Suprapubic skin (tissue), 4 donors: ENCODE results near the gene CFAP92. TPM values are rescaled to one million over a fixed set of nuclear protein-coding genes. Genes with fewer than 3 reads are reported as not detected.
A peak's percentile ranks its signal among the peaks of the same experiment; 100 is the strongest.

ENCODE experiments used
- DNase-seq, 2 donors: peaks; one replicate each; pipeline ENCODE4 v3.0.0-alpha.2; 2019; ENCODE audit warnings: low spot score in 2 of 2
- H3K27ac ChIP-seq: fragments of 200-600 bp; sonication (generic); one replicate; pipeline ENCODE4 v1.5.1; 2019
- H3K27me3 ChIP-seq: fragments of 200-600 bp; sonication (generic); one replicate; pipeline ENCODE4 v1.5.1; 2019
- H3K36me3 ChIP-seq: fragments of 200-600 bp; sonication (generic); one replicate; pipeline ENCODE4 v1.5.1; 2019
- H3K4me1 ChIP-seq: fragments of 200-600 bp; sonication (generic); one replicate; pipeline ENCODE4 v1.5.1; 2019
- H3K4me3 ChIP-seq: fragments of 200-600 bp; sonication (generic); one replicate; pipeline ENCODE4 v1.5.1; 2019; ENCODE audit warnings: mild to moderate bottlenecking
- H3K9me3 ChIP-seq: fragments of 200-600 bp; sonication (generic); one replicate; pipeline ENCODE4 v1.5.1; 2019
- CTCF ChIP-seq, 2 donors: fragments of 200-600 bp in 1 of 2; fragments of 450-650 bp in 1 of 2; sonication (generic) in 1 of 2; IDR thresholded peaks; one replicate each; pipeline ENCODE4 v1.5.1; 2016 to 2019; ENCODE audit warnings: antibody characterized with exemption in 2 of 2, mild to moderate bottlenecking in 1 of 2, moderate library complexity in 1 of 2
- EP300 ChIP-seq: sonication (generic); formaldehyde crosslinking; IDR thresholded peaks from one replicate; pipeline ENCODE4 v1.6.1; 2017; ENCODE audit warnings: antibody characterized with exemption
- POLR2A ChIP-seq, 2 donors: fragments of 450-650 bp; IDR thresholded peaks; one replicate each; pipeline ENCODE4 v1.6.1; 2017; ENCODE audit warnings: antibody characterized with exemption in 2 of 2, mild to moderate bottlenecking in 2 of 2, moderate library complexity in 2 of 2
- POLR2AphosphoS5 ChIP-seq, 3 donors: sonication (generic); formaldehyde crosslinking; IDR thresholded peaks; one replicate each; pipeline ENCODE4 v1.6.1; 2017; ENCODE audit warnings: antibody characterized with exemption in 3 of 3
- WGBS: methylation state at CpG from one replicate; pipeline ENCODE4 v1.1.5; 2018; 5-methylcytosine and 5-hydroxymethylcytosine counted together
- total RNA-seq, 4 donors: library from RNA; depleted of rRNA; stranded (reverse); fragments of >200 nt; gene quantifications; one replicate each; pipeline ENCODE4 v1.1.0, GENCODE V29; 2016

Gene CFAP92
- total RNA-seq, 4 donors from 2014 or later, result 0.11 to 1.7 (median 0.87) TPM

- Histone ChIP-seq H3K36me3 (no peaks in the 10 kb centered on the region), H3K4me1 (peaks cover 52% of the 10 kb centered on the region), H3K4me3 (peak overlapping the region; percentile 46), H3K27me3 (peaks cover 49% of the 10 kb centered on the region), H3K9me3 (no peaks in the 10 kb centered on the region), H3K27ac (no peak overlapping the region)
- 6% methylated on average over 16 of the region's 81 CpGs for WGBS
- TF ChIP-seq POLR2A (IDR thresholded peaks at IDR 0.05) (no peak), EP300 (no peak), POLR2AphosphoS5 (IDR thresholded peaks at IDR 0.05) (no peak), CTCF (IDR thresholded peaks at IDR 0.05) (no peak)
- DNase-seq, result no peak
These were observed 8.1 kb upstream of the CFAP92 start for GRCh38 chr3:129001806-129002572.

GRCh38 chr3:129001101-129001805 is 7.4 kb upstream of the CFAP92 start, which contains the start of gene EFCC1:
Gene EFCC1 (plus strand): TSS chr3:129001304. CDS start chr3:129001629, 325 bp downstream.
- peak; percentile 83 to 88 for DNase-seq
- WGBS, result 0% methylated on average over 14 of the region's 74 CpGs

GRCh38 chr3:129000742-129001100 is 6.8 kb upstream of the CFAP92 start:
- Histone ChIP-seq H3K9me3 (no peaks in the 10 kb centered on the region), H3K27me3 (peaks cover 49% of the 10 kb centered on the region), H3K4me3 (peak overlapping the region; percentile 46), H3K4me1 (peaks cover 51% of the 10 kb centered on the region), H3K27ac (no peak overlapping the region), H3K36me3 (no peaks in the 10 kb centered on the region)
- no peak for DNase-seq
- no peak for TF ChIP-seq POLR2AphosphoS5 (IDR thresholded peaks at IDR 0.05)
- no peak for TF ChIP-seq CTCF (IDR thresholded peaks at IDR 0.05)
- no peak for TF ChIP-seq POLR2A (IDR thresholded peaks at IDR 0.05)
- TF ChIP-seq EP300, result no peak
- 6% methylated on average over 14 of the region's 15 CpGs for WGBS

More at GRCh38 chr3:129001101-129001805, 7.4 kb upstream of the CFAP92 start, which contains the start of gene EFCC1:
- Histone ChIP-seq H3K36me3 (no peaks in the 10 kb centered on the region), H3K9me3 (no peaks in the 10 kb centered on the region), H3K4me3 (peak within 1 kb of the TSS; percentile 46), H3K4me1 (peaks cover 51% of the 10 kb centered on the region), H3K27me3 (peaks cover 49% of the 10 kb centered on the region), H3K27ac (peak within 1 kb of the TSS; percentile 26)
- no peak for TF ChIP-seq POLR2A (IDR thresholded peaks at IDR 0.05)
- TF ChIP-seq EP300, result no peak
- TF ChIP-seq POLR2AphosphoS5 (IDR thresholded peaks at IDR 0.05), result no peak
- TF ChIP-seq CTCF (IDR thresholded peaks at IDR 0.05), result no peak

GRCh38 chr3:128999102-128999501 is 5.2 kb upstream of the CFAP92 start:
- 80% methylated on average over 5 of the region's 5 CpGs for WGBS
- TF ChIP-seq EP300 (no peak), CTCF (IDR thresholded peaks at IDR 0.05) (no peak), POLR2AphosphoS5 (IDR thresholded peaks at IDR 0.05) (no peak), POLR2A (IDR thresholded peaks at IDR 0.05) (no peak)
- Histone ChIP-seq H3K36me3 (no peaks in the 10 kb centered on the region), H3K27ac (no peak overlapping the region), H3K9me3 (no peaks in the 10 kb centered on the region), H3K4me1 (peaks cover 41% of the 10 kb centered on the region), H3K27me3 (peaks cover 34% of the 10 kb centered on the region), H3K4me3 (no peak overlapping the region)
- no peak for DNase-seq

- Histone ChIP-seq H3K4me3 (no peak overlapping the region), H3K27ac (no peak overlapping the region), H3K4me1 (peaks cover 41% of the 10 kb centered on the region), H3K9me3 (no peaks in the 10 kb centered on the region), H3K36me3 (no peaks in the 10 kb centered on the region), H3K27me3 (peaks cover 28% of the 10 kb centered on the region)
- TF ChIP-seq POLR2AphosphoS5 (IDR thresholded peaks at IDR 0.05) (no peak), CTCF (IDR thresholded peaks at IDR 0.05) (no peak), POLR2A (IDR thresholded peaks at IDR 0.05) (no peak), EP300 (no peak)
- WGBS, result 89% methylated on average over 3 of the region's 3 CpGs
- DNase-seq, result no peak
These were observed 4.7 kb upstream of the CFAP92 start for GRCh38 chr3:128998561-128998960.
